H4 (cell line): ENCODE results near the gene RBBP8NL. TPM values are rescaled to one million over a fixed set of nuclear protein-coding genes. Genes with fewer than 3 reads are reported as not detected.
"Not testable (repeated sequence)": the region's sequence is repeated elsewhere in the genome, so short reads cannot be mapped to it uniquely, and the experiment has no call there.

ENCODE experiments used
- DNase-seq: peaks from one replicate; pipeline ENCODE4 v3.0.0-alpha.2; 2015; ENCODE audit warnings: low spot score
- total RNA-seq: library from RNA; depleted of rRNA; stranded (reverse); fragments of >200 nt; shearing (Covaris generic); gene quantifications from 2 replicates; pipeline ENCODE4 v1.2.3, GENCODE V29; 2014

Gene RBBP8NL
- total RNA-seq, 1 experiment from 2014 or later: not detected

- DNase-seq: no peak
Measured at GRCh38 chr20:62376112-62377063, 51.0 kb downstream of the RBBP8NL start.

- no peak for DNase-seq
Measured at GRCh38 chr20:62374331-62375152, 52.8 kb downstream of the RBBP8NL start.

- not testable (repeated sequence) for DNase-seq
Measured at GRCh38 chr20:62373631-62374179, 53.6 kb downstream of the RBBP8NL start.

GRCh38 chr20:62372042-62372993, 55.0 kb downstream of the RBBP8NL start:
- DNase-seq: no peak

- no peak for DNase-seq
Measured at GRCh38 chr20:62371588-62372041, 55.7 kb downstream of the RBBP8NL start.

- no peak for DNase-seq
Measured at GRCh38 chr20:62370807-62371587, 56.3 kb downstream of the RBBP8NL start.

- peak; percentile 95 for DNase-seq
Measured at GRCh38 chr20:62370115-62370806, 57.1 kb downstream of the RBBP8NL start.

- DNase-seq: no peak
Measured at GRCh38 chr20:62369815-62370114, 57.6 kb downstream of the RBBP8NL start.

GRCh38 chr20:62368976-62369814, 58.1 kb downstream of the RBBP8NL start:
- peak; percentile 74 for DNase-seq

GRCh38 chr20:62368392-62368975, 58.9 kb downstream of the RBBP8NL start:
- no peak for DNase-seq

GRCh38 chr20:62367633-62368391, 59.5 kb downstream of the RBBP8NL start:
- DNase-seq: no peak

- no peak for DNase-seq
Measured at GRCh38 chr20:62367136-62367632, 60.2 kb downstream of the RBBP8NL start, which contains the start of gene LAMA5. Gene LAMA5, minus strand, starts transcription at chr20:62367312. Its CDS starts 67 bp downstream, at chr20:62367245.

- DNase-seq: no peak
Measured at GRCh38 chr20:62366370-62367135, 60.8 kb downstream of the RBBP8NL start.

GRCh38 chr20:62365814-62366369, 61.4 kb downstream of the RBBP8NL start:
- DNase-seq: peak; percentile 61

GRCh38 chr20:62364911-62365736, 62.2 kb downstream of the RBBP8NL start:
- no peak for DNase-seq
